PC-9 (cell line): ENCODE results near the gene SFT2D1.

ENCODE experiments used
- CTCF ChIP-seq: fragments of 200-600 bp; sonication (generic); conservative IDR thresholded peaks from 2 replicates; pipeline ENCODE4 v1.6.1; 2017; ENCODE audit warnings: mixed run types, antibody characterized with exemption, mild to moderate bottlenecking, moderate library complexity
- EZH2 ChIP-seq: fragments of 200-600 bp; sonication (generic); IDR thresholded peaks from 2 replicates; pipeline ENCODE4 v1.8.0; 2017; ENCODE audit warnings: antibody characterized with exemption, low read depth

- no peak for TF ChIP-seq CTCF
- TF ChIP-seq EZH2: no peak
Measured at GRCh38 chr6:166343150-166343487, 774 bp upstream of the SFT2D1 start.
